ENCODE results near the gene RGS6.

DNA sequence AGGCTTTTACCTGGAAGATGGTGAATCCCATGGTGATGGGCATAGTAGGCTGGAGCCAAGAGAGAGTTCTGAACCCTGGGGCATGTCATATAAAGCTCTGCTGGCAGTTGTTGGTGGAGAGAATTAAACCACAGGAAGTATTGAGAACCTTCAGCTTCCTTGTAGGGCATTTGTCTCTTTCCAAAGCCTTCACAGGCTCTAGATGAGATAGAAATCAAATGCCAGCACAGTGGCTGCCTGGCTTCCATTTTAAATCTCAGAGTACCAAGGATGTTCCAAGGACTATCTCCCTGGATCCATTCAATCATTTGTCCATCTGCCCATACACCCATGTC, 592.0 kb downstream of the RGS6 start:
- TF ChIP-seq, protein P1, sequence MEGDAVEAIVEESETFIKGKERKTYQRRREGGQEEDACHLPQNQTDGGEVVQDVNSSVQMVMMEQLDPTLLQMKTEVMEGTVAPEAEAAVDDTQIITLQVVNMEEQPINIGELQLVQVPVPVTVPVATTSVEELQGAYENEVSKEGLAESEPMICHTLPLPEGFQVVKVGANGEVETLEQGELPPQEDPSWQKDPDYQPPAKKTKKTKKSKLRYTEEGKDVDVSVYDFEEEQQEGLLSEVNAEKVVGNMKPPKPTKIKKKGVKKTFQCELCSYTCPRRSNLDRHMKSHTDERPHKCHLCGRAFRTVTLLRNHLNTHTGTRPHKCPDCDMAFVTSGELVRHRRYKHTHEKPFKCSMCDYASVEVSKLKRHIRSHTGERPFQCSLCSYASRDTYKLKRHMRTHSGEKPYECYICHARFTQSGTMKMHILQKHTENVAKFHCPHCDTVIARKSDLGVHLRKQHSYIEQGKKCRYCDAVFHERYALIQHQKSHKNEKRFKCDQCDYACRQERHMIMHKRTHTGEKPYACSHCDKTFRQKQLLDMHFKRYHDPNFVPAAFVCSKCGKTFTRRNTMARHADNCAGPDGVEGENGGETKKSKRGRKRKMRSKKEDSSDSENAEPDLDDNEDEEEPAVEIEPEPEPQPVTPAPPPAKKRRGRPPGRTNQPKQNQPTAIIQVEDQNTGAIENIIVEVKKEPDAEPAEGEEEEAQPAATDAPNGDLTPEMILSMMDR (conservative IDR thresholded peaks at IDR 0.05; ENCODE audit: low read length), result no peak
- TF ChIP-seq EZH2phosphoT487 (IDR thresholded peaks at IDR 0.05; ENCODE audit: borderline replicate concordance, low read depth, low read length), result no peak

All from OCI-LY7 (cell line).